Hypothalamus (tissue), 51 donors: ENCODE data around the gene SLC44A3.
"Not testable (repeated sequence)": the region's sequence is repeated elsewhere in the genome, so short reads cannot be mapped to it uniquely, and the experiment has no call there.

Source experiments
- DNase-seq, 51 donors: peaks; one replicate each; lab custom pipeline; 2025; lab: John Stamatoyannopoulos, UW

Gene SLC44A3

DNA sequence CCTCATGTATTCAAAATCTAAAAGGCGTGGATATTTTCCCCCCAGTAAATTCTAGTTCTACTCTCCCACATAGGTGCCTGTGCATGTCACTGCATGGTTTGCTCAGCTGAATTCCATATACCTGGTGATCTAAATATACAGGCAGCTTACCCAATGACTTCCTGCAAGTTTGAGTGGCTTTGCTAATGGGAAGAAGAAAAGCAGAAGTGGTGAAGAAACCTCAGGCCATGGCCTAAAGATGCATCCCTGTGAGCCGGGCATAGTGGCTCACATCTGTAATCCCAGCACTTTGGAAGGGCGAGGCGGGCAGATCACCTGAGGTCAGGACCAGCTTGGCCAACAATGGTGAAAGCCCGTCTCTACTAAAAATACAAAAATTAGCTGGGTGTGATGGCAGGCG, 11.5 kb downstream of the SLC44A3 start:
- DNase-seq = no peak

DNA sequence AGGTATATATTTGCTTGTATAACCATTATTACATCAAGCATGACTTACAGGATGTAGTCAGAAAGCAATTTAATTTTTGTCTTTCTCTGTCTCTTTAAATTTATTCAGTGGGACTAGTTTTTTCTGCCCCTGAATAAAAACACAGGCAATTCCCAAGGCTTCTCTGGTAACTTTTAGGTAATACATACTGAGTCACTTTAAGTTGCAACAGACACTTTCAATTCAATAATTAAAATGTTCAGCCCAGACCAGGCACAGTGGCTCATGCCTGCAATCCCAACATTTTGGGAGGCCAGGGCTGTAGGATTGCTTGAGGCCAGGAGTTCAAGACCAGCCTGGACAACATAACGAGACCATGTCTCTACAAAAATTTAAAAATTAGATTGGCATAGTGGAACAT, 12.3 kb downstream of the SLC44A3 start:
- DNase-seq = no peak

DNA sequence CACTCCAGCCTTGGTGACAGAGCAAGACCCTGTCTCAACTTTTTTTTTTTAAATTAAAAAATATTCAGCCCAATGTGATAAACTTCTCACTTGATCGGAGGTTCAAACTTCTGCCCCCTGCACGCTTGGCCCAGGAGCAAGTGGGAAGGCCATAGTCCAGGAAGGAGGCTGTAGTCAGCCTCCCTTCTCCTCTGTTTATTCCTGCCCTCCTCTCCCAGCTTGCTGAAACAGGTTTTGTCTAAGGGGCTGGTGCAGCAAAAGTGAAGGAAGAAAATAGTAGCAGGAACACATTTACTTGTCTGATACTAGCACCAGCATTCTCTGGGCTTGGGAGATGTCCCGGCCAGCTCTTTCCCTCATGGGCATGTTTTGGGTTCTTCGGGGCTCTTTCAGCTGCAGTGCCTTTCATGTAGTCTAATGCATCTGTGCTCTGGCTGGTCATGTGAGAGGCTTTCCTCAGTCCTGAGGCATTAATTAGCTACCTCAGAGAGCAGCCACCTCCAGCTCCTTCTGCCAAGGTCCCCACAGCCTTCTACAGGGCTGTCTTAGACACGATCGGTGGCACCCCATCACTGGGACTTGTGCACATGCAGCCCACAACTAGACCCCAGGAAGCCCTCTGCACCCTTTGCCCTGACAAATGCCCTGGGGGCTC, 12.9 kb downstream of the SLC44A3 start:
- DNase-seq = no peak

DNA sequence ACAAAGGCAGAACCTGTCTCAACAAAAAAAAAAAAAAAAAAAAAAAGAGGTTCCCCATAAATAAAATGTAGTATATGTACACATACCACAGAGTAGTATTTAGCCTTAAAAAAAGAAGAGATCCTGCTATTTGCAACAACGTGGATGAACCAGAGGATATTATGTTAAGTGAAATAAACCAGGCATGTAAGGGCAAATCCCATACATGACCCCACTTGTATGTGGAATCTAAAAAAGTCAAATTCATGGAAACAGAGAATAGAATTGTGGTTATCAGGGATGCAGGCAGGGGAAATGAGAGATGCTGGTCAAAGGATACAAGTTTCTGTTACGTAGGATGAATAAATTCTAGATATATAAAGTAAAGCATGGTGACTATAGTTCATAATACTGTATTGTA, 16.7 kb downstream of the SLC44A3 start:
- DNase-seq = no peak

DNA sequence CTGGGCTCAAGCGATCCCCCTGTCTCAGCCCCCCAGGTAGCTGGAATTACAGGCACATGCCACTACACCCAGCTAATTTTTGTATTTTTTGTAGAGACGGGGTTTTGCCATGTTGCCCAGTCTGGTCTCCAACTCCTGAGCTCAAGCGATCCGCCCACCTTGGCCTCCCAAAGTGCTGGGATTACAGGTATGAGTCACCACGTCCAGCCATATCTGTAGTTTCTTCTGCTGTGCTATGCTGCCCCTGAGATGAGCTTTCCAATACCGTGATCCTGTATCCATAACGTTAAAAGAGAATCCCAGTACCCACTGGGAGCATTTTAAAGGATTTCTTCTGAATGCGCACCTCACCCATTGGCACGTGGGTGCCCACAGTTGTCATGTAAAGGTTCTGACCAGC, 20.2 kb downstream of the SLC44A3 start:
- DNase-seq = not testable (repeated sequence)

DNA sequence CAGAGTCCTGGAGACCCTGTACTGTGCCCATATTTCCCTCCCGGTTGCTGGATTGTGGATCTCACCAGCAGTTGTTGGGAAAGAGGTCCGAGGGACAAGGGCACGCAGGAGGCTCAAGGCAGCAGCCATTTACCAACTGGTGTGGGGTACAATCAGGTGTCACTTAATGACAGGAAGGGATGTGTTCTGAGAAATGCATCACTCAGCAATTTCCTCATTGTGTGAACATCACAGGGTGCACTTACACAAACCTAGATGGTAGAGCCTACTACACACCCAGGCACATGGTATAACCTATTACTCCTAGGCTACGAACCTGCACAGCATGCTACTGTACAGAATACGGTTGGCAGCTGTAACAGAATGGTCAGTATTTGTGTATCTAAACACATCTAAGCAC, 20.7 kb downstream of the SLC44A3 start:
- no peak for DNase-seq

DNA sequence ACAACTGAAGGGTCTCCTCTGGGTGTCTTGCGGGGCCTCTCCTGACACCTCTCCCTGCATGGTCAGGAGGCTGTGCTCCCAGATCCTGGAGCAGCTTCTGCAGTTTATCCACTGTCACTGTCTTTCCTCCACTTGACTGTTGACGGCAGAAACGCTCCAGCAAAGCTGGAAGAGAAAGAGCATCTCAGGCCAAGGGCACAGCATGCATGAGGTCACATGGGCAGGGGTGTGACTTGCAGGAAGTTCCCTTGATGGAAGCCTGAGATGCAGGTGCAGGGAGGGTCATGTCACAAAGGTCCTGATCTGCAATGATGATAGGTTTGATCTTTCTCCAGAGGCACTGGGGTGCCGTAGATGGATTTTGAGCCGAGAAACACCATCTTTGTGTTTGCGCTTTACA, 23.3 kb downstream of the SLC44A3 start:
- DNase-seq = no peak

DNA sequence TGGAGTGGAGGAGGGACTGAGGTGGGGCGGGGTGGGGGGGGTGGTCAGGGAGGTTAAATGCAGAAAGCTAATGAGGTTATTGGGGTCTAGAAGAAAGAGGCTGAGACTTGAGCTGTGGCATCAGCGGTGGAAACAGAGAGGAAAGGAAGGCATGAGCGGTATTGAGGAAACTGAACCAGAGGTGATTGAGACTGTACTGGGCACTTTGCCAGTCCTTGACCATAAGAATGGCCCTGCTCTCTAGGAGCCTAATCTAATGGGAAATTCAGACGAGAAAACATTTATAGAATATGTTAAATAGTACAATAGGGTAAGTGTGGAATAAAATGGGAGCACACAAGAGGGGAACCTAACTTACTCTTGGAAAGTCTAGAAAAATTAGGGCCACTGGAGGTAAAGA, 23.7 kb downstream of the SLC44A3 start:
- no peak for DNase-seq

DNA sequence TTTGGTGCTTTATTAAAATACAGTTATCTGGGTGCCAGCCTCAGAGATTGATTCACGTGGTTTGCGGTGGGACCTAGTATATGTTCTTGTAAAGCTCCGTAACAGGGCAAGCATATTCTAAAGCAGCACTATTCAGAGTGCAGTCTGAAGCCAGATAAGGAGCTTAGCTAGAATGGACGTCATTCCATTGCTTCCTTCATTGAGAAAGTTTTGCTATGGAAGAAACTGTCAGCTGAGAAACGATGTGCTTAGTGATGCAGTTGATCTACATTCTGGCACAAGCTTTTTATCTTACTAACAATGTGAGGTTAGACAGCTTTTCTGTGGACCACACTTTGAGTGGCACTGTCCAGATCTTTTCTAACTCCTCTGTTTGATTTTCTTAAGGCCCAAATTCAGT, 26.2 kb downstream of the SLC44A3 start:
- no peak for DNase-seq

DNA sequence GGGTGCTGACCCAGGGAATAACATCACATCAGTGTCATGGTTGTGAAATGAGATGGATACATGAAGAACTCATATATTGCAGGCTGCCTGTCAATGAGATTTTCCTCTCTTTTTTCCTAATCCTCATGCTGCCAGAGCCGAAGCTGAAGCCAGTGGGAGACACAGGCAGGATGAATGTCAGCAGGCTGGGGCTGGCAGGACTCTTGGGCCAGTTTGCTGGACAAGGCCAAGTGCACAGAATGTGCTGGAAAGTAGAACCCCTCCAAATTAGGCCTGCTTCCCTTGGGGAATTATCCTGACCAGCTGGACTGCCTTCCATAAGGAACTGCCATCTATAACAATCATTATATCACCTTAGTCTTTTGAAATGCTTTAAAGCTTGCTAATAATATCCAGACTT, 31.4 kb downstream of the SLC44A3 start:
- peak in 15 of 51 donors; percentile 5 to 51 (median 18) for DNase-seq

DNA sequence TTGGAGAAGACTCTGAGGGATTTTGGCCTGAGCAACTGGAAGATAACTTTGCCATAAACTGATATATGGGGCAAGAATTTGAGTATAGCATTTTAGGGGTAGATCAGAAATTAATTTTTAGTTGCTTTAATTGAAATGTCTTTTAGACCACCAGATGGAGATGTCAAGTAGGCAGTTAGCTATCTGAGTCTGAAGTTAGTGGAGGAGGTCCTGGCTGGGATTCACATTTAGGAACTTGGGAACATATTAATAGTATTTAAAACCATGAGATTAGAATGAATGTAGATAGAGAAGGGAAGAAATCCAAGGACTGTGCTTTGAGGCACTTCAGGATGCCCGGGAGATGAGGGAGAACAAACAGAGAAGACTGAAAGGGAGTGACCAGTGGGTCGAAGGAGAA, 32.6 kb downstream of the SLC44A3 start:
- DNase-seq = no peak

DNA sequence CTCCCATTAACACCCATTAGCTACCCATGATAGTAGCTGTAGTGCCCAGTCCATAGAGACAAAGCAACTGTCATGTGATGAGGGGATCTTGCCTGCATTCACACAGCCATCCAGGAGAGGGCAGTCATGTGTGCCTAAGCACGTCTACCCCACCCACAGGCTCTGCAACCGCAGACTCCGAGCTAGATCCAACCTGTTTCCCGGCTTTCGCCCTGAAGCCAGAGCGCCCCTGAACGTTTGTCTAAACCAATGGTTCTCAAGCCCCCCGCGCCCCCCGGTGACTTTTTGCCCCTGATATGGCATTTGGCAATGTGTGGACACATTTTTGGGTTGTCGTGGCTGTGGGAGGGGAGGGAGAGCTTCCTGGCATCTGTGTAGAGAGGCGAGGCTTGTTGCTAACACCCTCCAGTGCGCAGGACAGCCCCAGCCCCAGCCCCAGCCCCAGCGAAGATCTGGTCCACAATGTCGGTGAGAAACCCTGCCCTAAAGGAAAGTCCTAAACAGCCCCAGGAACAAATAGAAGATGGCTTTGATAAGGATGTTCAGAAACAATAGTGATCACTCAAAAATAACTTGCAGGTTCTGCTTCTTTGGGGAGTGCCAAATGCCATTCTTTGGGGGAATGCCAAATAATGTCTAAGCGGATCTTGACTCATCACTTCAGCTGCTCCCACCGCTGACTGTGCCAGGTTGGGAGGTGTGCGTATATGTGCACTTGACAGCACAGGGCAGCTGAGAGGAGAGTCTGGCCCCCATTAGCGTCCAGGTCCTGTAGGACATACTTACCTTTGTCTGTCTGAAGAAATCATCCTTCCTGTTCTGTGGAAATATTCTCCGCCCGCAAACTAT, 34.5 kb downstream of the SLC44A3 start:
- peak; percentile 19 to 91 (median 68) for DNase-seq

DNA sequence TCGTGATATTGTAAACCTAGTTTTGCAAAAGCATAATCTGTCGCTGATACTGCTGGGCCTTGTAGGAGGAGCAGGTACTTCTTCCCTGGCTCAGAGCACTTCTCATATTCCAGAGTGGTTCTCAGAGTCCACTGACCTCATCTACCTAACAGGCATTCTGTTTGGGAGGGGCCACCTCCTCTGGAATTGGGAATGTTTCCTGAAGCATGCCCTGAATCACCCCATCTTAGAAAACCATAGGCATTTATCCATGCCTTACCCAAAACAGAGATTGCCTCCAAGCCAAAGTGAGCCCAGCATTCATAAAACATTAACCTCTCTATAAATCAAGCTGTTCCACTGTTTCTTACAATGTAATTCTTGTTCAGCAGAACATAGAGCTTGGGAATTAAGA, 35.1 kb downstream of the SLC44A3 start:
- no peak for DNase-seq

DNA sequence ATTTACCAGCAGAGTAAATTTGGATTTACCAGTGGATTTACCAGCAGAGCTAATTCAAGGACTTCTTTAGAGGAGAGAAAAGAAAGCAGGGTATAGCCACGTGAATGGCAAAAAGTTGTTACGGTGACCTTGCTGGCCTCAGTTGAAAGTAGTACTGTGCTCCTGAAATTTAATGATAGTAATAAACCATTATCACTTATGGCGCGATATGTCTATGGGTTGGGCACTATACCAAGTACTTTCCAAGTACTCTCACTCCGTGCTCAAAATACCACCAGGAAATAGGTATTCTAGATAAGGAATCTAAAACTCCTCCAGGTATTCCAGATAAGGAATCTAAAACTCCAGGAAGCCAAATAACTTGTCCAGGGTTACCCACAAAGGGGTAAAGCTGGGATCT, 35.8 kb downstream of the SLC44A3 start:
- DNase-seq = no peak

DNA sequence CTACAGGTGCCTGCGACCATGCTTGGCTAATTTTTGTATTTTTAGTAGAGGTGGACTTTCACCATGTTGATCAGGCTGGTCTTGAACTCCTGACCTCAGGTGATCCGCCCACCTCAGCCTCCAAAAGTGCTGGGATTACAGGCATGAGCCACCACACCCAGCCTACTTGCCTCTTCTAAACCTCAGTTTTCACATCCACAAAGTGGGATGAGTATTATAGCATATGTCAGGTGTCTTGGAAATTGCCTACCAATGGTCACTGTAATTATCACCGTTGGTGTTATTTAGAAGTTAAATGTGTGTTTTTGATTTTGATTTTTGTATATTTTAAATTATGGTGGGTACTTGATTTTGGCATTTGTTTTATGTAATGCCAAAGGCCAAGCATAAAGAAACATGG, 36.7 kb downstream of the SLC44A3 start:
- no peak for DNase-seq

DNA sequence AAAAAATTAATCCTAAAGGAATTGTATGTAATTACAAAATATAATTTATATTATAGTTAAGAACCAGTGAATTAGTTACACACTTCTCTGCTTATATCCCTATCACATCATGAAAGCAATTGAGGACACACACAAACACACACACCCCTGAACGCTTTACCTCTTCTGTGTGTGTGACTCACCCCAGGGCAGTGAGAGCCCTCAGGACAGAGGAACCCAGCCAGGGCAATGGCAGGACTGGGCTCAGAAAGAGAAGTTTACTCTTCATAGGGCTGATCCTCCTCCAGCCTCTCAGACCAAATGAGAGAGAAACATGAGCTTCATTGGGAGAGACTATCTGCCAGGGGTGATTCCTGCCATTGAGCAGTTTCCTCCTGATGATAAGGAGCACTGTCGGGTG, 38.1 kb downstream of the SLC44A3 start:
- no peak for DNase-seq

DNA sequence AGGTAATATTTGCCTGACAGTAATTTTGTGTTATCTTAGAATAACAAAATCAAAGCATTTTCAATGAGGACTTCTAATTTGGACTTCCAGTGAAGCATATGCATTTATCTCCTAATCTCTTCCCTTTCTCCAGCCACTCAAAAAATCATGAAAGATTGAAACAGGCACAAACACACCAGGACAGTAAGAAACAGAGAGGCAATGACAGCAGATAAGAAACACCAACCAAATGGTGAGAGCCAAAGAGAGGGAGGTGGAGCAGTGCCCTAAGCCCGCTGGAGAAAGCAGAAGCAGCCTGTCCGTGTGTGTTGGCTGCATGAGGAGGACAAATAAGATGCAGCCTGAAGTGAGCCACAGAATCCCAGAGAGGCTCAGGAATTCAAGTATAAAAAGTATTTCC, 39.0 kb downstream of the SLC44A3 start:
- DNase-seq = no peak

DNA sequence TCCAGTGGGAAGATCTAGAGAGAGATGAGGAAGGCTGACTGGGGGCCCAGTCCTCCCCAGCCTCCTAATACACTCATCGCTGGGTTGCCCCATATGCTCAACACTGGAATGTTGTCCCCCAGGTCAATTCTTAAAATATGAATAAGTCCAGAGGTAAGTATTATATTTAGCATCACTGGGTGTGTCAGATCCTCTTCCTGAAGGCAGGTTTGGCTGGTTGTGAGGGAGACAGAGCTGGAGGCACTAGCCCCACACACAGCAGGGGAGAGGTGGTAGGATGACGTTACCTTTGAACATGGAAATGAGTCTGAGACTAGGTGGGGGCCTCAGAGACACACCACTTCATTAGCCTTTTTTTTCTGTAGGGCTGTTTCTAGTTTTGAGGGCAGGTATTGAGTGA, 42.6 kb downstream of the SLC44A3 start:
- no peak for DNase-seq

DNA sequence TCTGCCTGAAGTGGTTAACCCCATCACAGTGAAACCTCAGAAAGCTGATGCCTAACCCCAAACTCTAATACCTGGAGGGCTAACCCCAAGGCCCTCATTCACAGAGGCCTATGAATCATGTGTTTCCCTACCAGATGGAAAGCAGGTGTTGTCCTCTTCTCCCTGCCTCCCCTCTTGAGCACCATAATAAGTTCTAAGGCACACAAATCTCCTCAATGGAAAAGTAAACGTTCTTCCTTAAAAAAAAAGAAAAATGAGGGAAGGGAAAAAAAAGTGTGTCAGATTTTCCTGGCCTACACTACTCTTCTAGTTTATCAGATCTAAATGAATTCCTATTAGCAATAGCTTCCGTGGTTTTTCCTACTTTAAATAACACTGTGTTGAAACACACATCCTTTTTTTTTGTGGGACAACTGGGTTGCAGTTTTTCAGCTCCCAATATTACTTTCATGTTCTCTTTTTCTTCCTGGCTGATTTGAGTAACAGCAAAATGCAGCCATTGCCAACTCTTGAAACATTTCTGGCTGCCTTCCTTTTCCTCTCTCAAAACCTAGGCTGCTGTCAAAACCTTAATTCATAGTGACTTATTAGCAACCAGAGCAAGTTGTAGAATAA, 43.2 kb downstream of the SLC44A3 start:
- peak in 5 of 51 donors; percentile 45 to 69 (median 58) for DNase-seq

DNA sequence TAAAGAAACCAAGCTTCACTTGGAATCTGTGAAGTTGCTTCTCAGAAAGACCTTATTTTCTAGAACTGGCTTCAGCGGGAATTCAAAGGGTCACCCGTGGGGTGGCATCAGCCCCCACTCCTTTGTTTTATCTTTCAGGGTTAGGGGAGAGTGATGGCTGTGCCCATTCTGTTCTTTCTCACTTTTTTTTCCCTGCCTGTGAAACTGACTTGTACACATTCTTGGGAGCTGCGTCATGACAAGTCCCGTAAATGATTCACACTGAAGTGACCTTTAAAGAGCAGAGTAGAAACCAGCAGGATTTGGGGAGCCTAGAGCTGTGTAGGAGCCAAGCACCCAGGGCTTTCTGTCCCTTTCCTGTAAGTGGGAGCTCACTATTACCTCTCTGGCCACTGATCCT, 43.8 kb downstream of the SLC44A3 start:
- peak in 25 of 51 donors; percentile 11 to 76 (median 40) for DNase-seq

DNA sequence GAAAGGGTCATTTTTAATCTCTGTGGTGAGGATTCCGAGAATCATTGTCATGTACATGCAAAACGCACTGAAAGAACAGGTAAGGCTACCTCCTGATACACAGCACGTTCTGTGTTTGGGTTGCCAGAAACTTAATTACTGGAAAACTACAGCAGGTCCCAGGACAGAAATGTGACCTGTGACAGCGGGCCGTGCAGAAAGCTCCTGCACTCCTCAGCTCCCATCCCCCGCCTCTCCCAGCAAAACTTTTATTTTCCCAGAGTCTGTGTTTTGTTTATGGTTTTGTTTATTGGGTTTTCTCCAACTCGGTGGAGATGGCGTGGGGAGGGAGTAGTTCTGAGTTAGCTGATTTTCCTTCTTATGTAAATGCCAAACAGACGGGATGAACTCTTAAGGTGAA, 44.7 kb downstream of the SLC44A3 start:
- peak in 2 of 51 donors; percentile 11 to 21 for DNase-seq

DNA sequence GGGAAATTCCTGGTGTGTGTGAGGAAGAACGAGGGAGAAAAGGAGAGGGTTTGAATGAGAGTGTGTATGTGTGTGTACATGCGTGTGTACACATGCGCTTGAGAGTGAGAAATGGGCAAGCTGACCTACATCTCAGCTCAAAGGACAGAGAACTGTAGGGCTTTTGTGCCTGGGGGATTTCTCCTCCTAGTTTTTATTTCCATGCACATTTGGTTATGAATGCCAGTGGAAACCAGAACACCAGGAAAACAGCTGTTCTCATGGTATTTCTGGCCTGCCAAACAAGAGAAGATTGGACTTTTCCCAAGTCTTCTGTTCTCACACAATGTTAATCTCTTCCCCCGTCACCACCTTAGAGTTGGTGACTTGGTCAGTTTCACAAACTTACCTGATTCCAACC, 45.2 kb downstream of the SLC44A3 start:
- DNase-seq = peak in 4 of 51 donors; percentile 6 to 20 (median 18)
